Measurements from ENCODE around the gene UGT2B15. TPM values are rescaled to one million over a fixed set of nuclear protein-coding genes. Genes with fewer than 3 reads are reported as not detected.
"Not testable (repeated sequence)": the region's sequence is repeated elsewhere in the genome, so short reads cannot be mapped to it uniquely, and the experiment has no call there.

Gene UGT2B15
- not detected for total RNA-seq
- long read RNA-seq, donor 1 = 0 reads
- long read RNA-seq, donor 2 = 0 reads

DNA sequence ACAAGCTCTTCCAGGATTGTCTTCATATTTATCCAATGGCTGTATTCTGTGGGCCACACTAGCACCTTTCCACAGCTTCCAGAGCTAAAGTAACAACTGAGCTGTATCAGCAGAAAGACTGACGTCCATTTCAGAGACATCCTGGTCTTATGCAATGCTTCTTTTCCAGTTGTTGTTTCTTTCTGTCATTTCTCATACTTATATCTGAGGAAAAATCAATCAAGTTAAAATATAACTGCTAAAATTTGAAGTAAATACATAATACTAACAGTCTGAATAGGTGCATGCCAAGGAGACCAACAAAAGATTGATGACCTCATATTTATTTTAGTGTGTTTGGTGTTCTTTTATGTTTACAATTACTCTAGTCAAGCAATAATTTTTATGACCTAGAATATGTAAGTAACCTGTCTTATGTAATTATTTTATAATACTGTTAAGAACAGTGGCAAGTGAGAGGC, at the start of gene UGT2B15:
UGT2B15 (minus strand) TSS at position 174 of the 461 bp plus-strand sequence; CDS start at position 140, 34 bp downstream.
- intact Hi-C loops (cut with DNase I) = not testable (repeated sequence)

GRCh38 chr4:68719075-68719473, 48.6 kb upstream of the UGT2B15 start:
- intact Hi-C loops (cut with DNase I) = no loop called here

More for the DNA sequence above, at the start of gene UGT2B15:
- not testable (repeated sequence) for DNase-seq (ENCODE audit: low spot score)

GRCh38 chr4:68718447-68719074, 48.1 kb upstream of the UGT2B15 start:
- intact Hi-C loops (cut with DNase I) = no loop called here

More at GRCh38 chr4:68719075-68719473, 48.6 kb upstream of the UGT2B15 start:
- DNase-seq (ENCODE audit: low spot score) = no peak

GRCh38 chr4:68717999-68718398, 47.5 kb upstream of the UGT2B15 start:
- no peak for DNase-seq (ENCODE audit: low spot score)
- intact Hi-C loops (cut with DNase I) = no loop called here

More at GRCh38 chr4:68718447-68719074, 48.1 kb upstream of the UGT2B15 start:
- no peak for DNase-seq (ENCODE audit: low spot score)

DNA sequence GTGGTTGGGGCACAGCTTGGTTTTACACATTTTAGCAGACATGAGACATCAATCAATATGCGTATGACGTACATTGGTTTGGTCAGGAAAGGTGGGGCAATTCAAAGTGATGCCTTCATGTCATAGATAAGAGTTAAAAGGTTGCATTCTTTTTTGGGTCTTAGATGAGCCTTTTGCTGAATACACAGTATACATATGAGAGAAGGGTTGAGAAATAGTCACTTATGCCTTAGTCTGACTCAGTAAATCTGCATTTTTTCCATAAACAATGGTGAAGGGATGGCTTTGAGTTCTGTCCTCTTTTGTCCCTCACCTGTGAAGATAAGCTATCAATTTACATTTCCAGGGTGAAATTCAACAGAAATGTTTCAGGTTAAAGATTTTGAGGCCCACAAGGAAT, 43.9 kb upstream of the UGT2B15 start:
- DNase-seq (ENCODE audit: low spot score) = no peak
- intact Hi-C loops (cut with DNase I) = no loop called here

GRCh38 chr4:68712207-68712606, 41.8 kb upstream of the UGT2B15 start:
- no peak for DNase-seq (ENCODE audit: low spot score)
- intact Hi-C loops (cut with DNase I) = no loop called here

DNA sequence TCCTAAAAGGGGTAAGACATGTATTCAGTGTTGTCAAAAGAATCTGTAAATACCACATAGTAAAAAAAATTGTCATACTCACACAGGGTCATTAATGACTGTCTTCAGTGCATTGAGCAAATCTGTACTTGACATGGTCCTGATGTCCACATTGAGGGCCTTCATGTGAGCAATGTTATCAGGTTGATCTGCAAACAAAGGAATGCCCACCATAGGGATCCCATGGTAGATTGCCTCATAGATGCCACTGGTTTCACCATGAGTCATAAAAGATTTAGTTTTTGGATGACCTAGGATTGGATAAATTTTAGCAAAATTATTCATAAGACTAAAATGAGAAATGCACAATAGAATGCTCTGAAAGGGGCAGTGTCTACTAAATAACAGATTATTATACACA, 38.1 kb upstream of the UGT2B15 start:
- intact Hi-C loops (cut with DNase I) = no loop called here
- no peak for DNase-seq (ENCODE audit: low spot score)

DNA sequence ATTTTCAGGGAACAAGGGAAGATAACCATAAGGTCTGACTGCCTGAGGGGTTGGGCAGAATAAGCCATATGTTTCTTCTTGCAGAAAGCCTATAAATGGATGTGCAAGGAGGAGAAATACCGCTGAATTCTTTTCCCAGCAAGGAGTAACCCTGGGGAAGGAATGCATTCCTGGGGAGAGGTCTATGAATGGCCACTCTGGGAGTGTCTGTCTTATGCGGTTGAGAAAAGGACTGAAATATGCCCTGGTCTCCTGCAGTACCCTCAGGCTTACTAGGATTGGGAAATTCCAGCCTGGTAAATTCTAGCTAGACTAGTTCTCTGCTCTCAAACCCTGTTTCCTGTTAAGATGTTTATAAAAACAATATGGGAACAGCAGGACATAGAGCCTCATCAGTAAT, 32.7 kb upstream of the UGT2B15 start:
- intact Hi-C loops (cut with DNase I); DNase-seq (ENCODE audit: low spot score): not testable (repeated sequence)

- intact Hi-C loops (cut with DNase I) = no loop called here
- DNase-seq (ENCODE audit: low spot score) = no peak
These were observed 29.7 kb upstream of the UGT2B15 start for GRCh38 chr4:68700152-68700551.

DNA sequence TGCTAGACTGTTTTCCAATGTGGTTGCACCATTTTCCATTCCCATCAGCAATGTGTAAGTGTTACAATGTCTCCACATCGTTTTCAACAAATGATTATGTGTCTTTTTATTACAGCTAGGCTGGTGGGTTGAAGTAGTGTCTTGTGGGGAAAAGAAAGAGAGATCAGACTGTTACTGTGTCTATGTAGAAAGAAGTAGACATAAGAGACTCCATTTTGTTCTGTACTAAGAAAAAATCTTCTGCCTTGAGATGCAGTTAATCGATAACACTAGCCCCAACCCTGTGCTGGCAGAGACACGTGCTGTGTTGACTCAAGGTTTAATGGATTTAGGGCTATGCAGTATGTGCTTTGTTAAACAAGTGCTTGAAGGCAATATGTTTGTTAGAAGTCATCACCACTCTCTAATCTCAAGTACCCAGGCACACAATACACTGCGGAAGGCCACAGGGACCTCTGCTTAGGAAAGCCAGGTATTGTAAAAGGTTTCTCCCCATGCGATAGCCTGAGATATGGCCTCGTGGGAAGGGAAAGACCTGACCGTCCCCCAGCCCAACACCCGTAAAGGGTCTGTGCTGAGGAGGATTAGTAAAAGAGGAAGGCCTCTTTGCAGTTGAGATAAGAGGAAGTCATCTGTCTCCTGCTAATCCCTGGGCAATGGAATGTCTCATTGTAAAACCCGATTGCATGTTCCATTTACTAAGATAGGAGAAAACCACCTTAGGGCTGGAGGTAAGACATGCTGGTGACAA, 23.0 kb upstream of the UGT2B15 start:
- intact Hi-C loops (cut with DNase I) = no loop called here

DNA sequence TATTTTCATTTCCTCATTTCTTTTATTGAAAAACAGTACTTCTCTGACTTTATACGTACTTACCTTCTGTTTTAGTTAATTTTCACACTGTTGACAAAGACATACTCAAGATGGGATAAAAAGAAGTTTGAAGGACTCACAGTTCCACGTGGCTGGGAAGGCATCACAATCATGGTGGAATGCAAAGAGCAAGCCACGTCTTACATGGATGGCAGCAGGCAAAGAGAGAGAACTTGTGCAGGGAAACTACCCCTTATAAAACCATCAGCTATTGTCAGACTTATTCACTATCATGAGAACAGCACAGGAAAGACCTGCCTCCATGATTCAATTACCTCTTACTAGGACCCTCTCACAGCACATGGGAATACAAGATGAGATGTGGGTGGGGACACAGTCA, 20.7 kb upstream of the UGT2B15 start:
- intact Hi-C loops (cut with DNase I) = no loop called here
- no peak for DNase-seq (ENCODE audit: low spot score)

More for the DNA sequence above, 23.0 kb upstream of the UGT2B15 start:
- DNase-seq (ENCODE audit: low spot score) = no peak

DNA sequence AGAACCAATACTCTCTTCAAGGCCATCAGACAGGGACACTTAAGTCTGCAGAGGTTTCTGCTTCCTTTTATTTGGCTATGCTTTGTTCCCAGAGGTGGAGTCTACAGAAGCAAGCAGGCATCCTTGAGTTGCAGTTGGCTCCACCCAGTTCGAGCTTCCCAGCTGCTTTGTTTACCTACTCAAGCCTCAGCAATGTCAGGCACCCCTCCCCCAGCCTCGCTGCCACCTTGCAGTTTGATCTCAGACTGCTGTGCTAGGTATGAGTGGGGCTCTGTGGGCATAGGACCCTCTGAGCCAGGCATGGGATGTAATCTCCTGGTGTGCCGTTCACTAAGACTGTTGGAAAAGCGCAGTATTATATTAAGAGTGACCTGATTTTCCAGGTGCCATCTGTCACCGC, 12.6 kb upstream of the UGT2B15 start:
- intact Hi-C loops (cut with DNase I) = no loop called here
- no peak for DNase-seq (ENCODE audit: low spot score)

- intact Hi-C loops (cut with DNase I) = not testable (repeated sequence)
These were observed 10.8 kb upstream of the UGT2B15 start for GRCh38 chr4:68681298-68681697.

GRCh38 chr4:68673143-68673542, 2.7 kb upstream of the UGT2B15 start:
- intact Hi-C loops (cut with DNase I) = no loop called here

More at GRCh38 chr4:68681298-68681697, 10.8 kb upstream of the UGT2B15 start:
- not testable (repeated sequence) for DNase-seq (ENCODE audit: low spot score)

GRCh38 chr4:68671217-68671616, 765 bp upstream of the UGT2B15 start:
- intact Hi-C loops (cut with DNase I); DNase-seq (ENCODE audit: low spot score): not testable (repeated sequence)

More at GRCh38 chr4:68673143-68673542, 2.7 kb upstream of the UGT2B15 start:
- DNase-seq (ENCODE audit: low spot score) = no peak

- DNase-seq (ENCODE audit: low spot score); intact Hi-C loops (cut with DNase I): not testable (repeated sequence)
These were observed 1.8 kb downstream of the UGT2B15 start for GRCh38 chr4:68668537-68669163.

DNA sequence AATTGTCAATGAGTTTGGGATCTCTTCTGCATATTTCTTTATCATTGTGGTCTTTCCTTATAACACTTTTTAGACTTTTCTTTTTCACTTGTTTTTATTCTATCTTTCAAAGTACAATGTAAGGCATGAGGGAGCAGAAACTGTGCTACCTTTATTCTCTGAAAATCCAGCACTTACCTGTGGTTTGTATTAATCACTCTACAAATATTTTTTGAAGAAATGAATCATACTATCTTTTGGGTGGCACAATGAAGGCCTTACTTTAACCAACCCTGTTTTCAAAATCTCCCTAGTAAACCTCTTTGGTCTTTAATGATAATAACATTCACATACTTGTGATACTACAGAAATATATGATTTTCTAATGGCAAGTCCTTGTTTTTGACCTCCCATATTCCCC, 2.9 kb downstream of the UGT2B15 start:
- intact Hi-C loops (cut with DNase I); DNase-seq (ENCODE audit: low spot score): not testable (repeated sequence)

- DNase-seq (ENCODE audit: low spot score); intact Hi-C loops (cut with DNase I): not testable (repeated sequence)
These were observed 5.7 kb downstream of the UGT2B15 start for GRCh38 chr4:68664721-68665120.

GRCh38 chr4:68662836-68663574, 7.4 kb downstream of the UGT2B15 start:
- intact Hi-C loops (cut with DNase I); DNase-seq (ENCODE audit: low spot score): not testable (repeated sequence)

Measured in posterior vena cava (tissue), 2 donors.